Measurements from ENCODE around the gene OR4N2.
"Not testable (repeated sequence)": the region's sequence is repeated elsewhere in the genome, so short reads cannot be mapped to it uniquely, and the experiment has no call there.

Gene OR4N2, protein sequence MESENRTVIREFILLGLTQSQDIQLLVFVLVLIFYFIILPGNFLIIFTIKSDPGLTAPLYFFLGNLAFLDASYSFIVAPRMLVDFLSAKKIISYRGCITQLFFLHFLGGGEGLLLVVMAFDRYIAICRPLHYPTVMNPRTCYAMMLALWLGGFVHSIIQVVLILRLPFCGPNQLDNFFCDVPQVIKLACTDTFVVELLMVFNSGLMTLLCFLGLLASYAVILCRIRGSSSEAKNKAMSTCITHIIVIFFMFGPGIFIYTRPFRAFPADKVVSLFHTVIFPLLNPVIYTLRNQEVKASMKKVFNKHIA

DNA sequence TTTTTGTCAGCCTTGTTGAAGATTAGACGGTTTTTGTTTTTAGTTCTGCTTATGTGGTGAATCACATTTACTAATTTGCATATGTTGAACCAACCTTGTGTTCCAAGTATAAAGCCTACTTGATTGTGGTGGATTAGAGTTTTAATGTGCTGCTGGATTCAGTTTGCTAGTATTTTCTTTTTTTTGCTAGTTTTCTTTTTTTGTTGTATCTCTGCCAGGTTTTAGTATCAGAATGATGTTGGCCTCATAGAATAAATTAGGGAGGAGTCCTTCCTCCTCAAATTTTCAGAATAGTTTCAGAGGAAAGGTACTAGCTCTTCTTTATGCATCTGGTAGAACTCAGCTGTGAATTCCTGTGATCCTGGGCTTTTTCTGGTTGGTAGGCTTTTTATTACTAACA, at the start of gene OR4N2:
TSS of gene OR4N2 (plus strand) at position 301 of the 400 bp plus-strand sequence. CDS start 23,679 bp downstream, outside the sequence.
- H3K4me3 ChIP-seq (ENCODE audit: low read depth, low read length); DNase-seq (ENCODE audit: low read depth); in situ Hi-C loops (cut with HindIII; ENCODE audit: low sequenced_read_pairs): not testable (repeated sequence)

DNA sequence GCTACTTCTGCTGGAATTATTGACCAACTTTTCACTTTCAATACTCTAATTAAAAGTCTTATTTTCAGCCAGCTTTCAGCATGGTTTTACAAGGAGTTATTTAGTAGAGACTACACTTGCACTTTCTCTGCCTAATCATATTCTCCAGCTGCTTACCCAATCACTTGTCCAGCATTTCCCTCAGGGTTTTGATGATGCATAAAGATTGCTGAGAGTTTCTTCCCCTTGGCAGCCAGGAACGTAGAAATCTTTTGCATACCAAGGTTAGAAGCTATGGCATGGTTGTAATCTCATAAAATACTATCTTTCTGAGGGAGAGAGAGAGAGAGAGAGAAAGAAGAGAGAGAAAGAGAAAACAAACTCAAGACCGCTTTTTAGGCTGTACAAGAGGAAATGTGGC, 49.4 kb upstream of the OR4N2 start:
- H3K4me3 ChIP-seq (ENCODE audit: low read depth, low read length) = no peak overlapping the region
- TF ChIP-seq, protein P1, sequence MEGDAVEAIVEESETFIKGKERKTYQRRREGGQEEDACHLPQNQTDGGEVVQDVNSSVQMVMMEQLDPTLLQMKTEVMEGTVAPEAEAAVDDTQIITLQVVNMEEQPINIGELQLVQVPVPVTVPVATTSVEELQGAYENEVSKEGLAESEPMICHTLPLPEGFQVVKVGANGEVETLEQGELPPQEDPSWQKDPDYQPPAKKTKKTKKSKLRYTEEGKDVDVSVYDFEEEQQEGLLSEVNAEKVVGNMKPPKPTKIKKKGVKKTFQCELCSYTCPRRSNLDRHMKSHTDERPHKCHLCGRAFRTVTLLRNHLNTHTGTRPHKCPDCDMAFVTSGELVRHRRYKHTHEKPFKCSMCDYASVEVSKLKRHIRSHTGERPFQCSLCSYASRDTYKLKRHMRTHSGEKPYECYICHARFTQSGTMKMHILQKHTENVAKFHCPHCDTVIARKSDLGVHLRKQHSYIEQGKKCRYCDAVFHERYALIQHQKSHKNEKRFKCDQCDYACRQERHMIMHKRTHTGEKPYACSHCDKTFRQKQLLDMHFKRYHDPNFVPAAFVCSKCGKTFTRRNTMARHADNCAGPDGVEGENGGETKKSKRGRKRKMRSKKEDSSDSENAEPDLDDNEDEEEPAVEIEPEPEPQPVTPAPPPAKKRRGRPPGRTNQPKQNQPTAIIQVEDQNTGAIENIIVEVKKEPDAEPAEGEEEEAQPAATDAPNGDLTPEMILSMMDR (IDR thresholded peaks at IDR 0.05; ENCODE audit: low read depth, low read length, missing control alignments) = no peak
- in situ Hi-C loops (cut with HindIII; ENCODE audit: low sequenced_read_pairs) = no loop called here
- no peak for DNase-seq (ENCODE audit: low read depth)

DNA sequence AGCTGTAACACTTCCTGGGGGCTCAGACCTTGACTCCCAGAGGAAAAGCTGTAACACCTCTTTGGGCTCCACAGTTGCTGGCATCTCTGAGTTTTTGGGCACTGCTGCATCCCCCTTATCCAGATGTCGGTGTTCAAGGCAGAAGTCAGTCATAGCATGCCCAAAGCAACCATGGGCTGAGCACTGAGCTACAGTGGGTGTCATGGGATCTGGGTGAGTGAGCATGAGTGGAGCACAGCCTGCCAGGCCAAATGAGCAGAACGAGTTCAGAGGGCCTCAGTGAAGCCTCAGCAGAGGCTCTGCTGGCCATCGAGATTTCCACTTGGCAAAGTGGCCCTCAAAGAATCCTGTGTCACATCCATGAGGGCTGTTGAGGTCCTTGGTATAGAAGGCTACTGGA, 32.1 kb upstream of the OR4N2 start:
- in situ Hi-C loops (cut with HindIII; ENCODE audit: low sequenced_read_pairs); DNase-seq (ENCODE audit: low read depth); H3K4me3 ChIP-seq (ENCODE audit: low read depth, low read length): not testable (repeated sequence)

DNA sequence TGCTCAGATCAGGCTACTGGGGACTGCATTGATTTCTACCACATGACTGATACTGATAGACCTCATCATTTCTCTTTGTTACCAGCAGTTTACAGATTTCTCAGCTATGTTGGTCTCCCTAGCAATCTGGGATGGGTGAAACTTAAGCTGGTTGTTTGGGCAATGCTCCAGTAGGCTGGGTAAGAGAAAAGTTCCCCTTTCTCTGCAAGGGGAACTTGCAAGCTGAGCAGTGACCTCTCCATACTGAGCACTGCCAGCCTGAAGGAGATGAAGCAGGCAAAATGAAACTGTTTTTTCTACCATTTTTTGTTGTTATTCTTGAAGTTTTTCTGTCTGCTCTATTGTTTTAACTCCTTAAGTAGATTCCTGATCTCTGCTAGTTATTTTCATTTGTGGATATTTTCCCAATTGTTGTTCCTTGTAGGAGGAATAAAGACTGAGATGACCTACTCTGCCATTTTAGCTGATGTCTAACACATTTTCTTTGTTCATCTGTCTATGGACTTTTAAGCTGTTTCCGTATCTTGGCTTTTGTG, 31.6 kb upstream of the OR4N2 start:
- DNase-seq (ENCODE audit: low read depth) = no peak
- TF ChIP-seq, protein P1 (IDR thresholded peaks at IDR 0.05; ENCODE audit: low read depth, low read length, missing control alignments) = no peak
- H3K4me3 ChIP-seq (ENCODE audit: low read depth, low read length) = no peak overlapping the region
- in situ Hi-C loops (cut with HindIII; ENCODE audit: low sequenced_read_pairs) = no loop called here

DNA sequence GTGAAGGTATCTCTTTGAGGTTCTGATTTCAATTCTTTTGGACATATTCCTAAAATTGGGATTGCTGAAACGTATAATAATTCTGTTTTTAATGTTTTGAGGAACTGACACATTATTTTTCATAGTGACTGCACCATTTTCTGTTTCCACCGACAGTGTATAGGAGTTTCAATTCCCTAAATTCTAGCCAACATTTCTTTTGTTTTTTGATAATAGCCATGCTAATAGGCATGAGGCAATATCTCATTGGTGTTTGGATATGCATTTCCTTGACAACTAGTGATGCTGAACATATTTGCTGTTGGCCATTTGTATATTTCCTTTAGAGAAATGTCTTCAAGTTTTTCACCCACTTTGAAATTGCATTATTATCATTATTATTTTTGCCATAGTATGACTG, 31.1 kb upstream of the OR4N2 start:
- in situ Hi-C loops (cut with HindIII; ENCODE audit: low sequenced_read_pairs); DNase-seq (ENCODE audit: low read depth): not testable (repeated sequence)

DNA sequence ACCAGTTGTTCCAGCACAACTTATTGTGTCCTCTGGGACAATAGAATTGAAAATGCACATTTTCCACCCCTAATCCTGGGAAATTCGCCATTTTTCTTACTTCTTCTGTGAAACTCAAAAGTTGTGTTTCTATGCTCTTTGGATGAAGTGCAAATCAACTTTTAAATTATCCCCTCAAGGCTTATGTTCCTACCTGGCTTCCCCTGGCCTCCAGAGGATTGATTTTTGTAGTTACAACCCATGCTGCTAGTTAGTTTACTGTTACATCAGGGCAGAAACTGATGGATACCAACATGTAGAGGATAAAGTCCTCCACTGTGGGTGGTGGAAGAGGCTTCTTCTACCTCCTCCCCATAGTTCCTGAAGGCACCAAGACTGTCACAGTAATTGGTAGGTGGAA, 30.4 kb upstream of the OR4N2 start, which contains the start of gene OR4M1:
TSS of gene OR4M1 (plus strand) at position 301 of the 400 bp plus-strand sequence. CDS start 6,819 bp downstream, outside the sequence.
- H3K4me3 ChIP-seq (ENCODE audit: low read depth, low read length); DNase-seq (ENCODE audit: low read depth); in situ Hi-C loops (cut with HindIII; ENCODE audit: low sequenced_read_pairs): not testable (repeated sequence)

More for the DNA sequence above, 31.1 kb upstream of the OR4N2 start:
- not testable (repeated sequence) for H3K4me3 ChIP-seq (ENCODE audit: low read depth, low read length)

DNA sequence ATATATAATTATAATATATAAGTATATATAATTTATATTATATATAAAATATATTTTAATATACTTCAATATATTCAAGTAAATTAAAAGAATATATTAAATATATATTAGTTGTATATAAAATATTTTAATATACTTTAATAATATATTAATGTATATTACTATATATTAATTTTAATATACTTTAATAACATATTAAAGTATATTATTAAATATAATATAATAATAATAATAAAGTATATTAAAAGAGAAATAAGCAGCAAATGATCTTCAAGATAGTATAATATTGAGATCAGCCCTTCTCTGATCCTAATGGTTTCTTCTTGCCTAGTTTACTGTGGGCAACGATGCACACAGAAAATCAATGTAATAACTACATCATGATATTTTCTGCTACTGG, 28.0 kb upstream of the OR4N2 start:
- no peak overlapping the region for H3K4me3 ChIP-seq (ENCODE audit: low read depth, low read length)
- in situ Hi-C loops (cut with HindIII; ENCODE audit: low sequenced_read_pairs) = no loop called here
- TF ChIP-seq, protein P1 (IDR thresholded peaks at IDR 0.05; ENCODE audit: low read depth, low read length, missing control alignments) = no peak
- no peak for DNase-seq (ENCODE audit: low read depth)

DNA sequence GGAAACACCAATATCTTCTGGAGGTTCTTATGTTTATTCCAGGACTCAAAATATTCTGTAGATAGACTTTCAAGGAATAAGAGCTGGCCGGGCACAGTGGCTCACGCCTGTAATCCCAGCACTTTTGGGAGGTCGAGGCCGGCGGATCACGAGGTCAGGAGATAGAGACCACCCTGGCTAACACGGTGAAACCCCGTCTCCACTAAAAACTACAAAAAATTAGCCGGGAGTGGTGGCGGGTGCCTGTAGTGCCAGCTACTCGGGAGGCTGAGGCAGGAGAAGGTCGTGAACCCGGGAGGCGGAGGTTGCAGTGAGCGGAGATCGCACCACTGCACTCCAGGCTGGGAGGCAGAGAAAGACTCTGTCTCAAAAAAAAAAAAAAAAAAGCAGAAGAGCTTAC, 17.7 kb upstream of the OR4N2 start:
- in situ Hi-C loops (cut with HindIII; ENCODE audit: low sequenced_read_pairs); DNase-seq (ENCODE audit: low read depth); H3K4me3 ChIP-seq (ENCODE audit: low read depth, low read length): not testable (repeated sequence)

DNA sequence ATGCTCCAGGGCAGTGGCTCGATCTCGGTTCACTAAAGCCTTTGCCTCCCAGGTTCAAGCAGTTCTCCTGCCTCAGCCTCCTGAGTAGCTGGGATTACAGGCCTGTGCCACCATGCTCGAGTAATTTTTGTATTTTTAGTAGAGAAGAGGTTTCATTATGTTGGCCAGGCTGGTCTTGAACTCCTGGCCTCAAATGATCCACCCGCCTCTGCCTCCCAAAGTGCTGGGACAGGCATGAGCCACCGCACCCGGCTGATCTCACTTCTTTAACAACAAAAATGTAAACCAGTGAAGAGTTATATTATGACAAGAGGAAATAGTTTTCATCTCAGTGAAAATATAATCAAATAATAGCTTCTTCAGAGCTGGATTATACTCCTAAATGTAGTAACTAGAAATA, 16.3 kb upstream of the OR4N2 start:
- DNase-seq (ENCODE audit: low read depth); H3K4me3 ChIP-seq (ENCODE audit: low read depth, low read length); in situ Hi-C loops (cut with HindIII; ENCODE audit: low sequenced_read_pairs): not testable (repeated sequence)

DNA sequence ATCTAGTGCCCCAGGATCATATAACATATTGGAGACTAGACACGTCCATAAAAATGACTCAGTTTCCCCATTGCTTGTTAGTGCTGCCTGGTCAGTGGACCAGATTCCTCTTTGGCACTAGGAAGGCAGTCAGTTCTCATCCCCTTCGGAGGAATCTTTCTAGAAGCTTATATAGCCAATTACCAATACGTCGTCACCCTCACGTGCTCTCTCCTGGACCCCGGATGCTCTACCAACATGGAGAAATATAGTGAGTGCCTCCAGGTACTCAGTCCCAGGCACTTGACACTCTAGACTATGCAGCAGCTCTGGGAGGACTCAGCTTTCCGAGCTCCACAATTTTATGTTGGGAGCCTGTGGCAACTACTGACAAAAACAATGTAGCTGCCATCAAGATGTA, 15.4 kb upstream of the OR4N2 start:
- H3K4me3 ChIP-seq (ENCODE audit: low read depth, low read length); in situ Hi-C loops (cut with HindIII; ENCODE audit: low sequenced_read_pairs); DNase-seq (ENCODE audit: low read depth): not testable (repeated sequence)

DNA sequence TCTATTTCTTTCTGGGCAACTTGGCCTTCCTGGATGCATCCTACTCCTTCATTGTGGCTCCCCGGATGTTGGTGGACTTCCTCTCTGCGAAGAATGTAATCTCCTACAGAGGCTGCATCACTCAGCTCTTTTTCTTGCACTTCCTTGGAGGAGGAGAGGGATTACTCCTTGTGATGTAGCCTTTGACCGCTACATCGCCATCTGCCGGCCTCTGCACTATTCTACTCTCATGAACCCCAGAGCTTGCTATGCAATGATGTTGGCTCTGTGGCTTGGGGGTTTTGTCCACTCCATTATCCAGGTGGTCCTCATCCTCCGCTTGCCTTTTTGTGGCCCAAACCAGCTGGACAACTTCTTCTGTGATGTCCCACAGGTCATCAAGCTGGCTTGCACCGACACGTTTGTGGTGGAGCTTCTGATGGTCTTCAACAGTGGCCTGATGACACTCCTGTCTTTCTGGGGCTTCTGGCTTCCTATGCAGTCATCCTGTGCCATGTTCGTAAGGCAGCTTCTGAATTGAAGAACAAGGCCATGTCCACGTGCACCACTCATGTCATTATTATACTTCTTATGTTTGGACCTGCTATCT, 7.0 kb upstream of the OR4N2 start:
- DNase-seq (ENCODE audit: low read depth); H3K4me3 ChIP-seq (ENCODE audit: low read depth, low read length); in situ Hi-C loops (cut with HindIII; ENCODE audit: low sequenced_read_pairs): not testable (repeated sequence)
